GM23248 (cell line): ENCODE results near the gene TMEM184B. TPM values are rescaled to one million over a fixed set of nuclear protein-coding genes. Genes with fewer than 3 reads are reported as not detected.

ENCODE experiments used
- DNase-seq: peaks from one replicate; pipeline ENCODE4 v3.0.0-alpha.2; 2015
- H2AFZ ChIP-seq: fragments of 200-600 bp; sonication (generic); 2 replicates; pipeline ENCODE4 v1.6.1; 2016; ENCODE audit warnings: antibody characterized with exemption
- H3F3A ChIP-seq: fragments of 200-600 bp; sonication (generic); 2 replicates; pipeline ENCODE4 v1.6.1; 2016; ENCODE audit warnings: mild to moderate bottlenecking, antibody characterized with exemption, mixed run types; ENCODE audit not compliant: insufficient read depth
- H3K27ac ChIP-seq: fragments of 200-600 bp; sonication (generic); 2 replicates; pipeline ENCODE4 v1.5.1; 2016; ENCODE audit warnings: mild to moderate bottlenecking
- H3K27me3 ChIP-seq: fragments of 200-600 bp; sonication (generic); replicated peaks from 2 replicates; pipeline ENCODE4 v1.6.1; 2016; ENCODE audit warnings: mild to moderate bottlenecking; ENCODE audit not compliant: insufficient read depth
- H3K36me3 ChIP-seq: fragments of 200-600 bp; sonication (generic); 2 replicates; pipeline ENCODE4 v1.6.1; 2016; ENCODE audit warnings: low read depth, mild to moderate bottlenecking
- H3K4me1 ChIP-seq: fragments of 200-600 bp; sonication (generic); 2 replicates; pipeline ENCODE4 v1.6.1; 2016; ENCODE audit warnings: mild to moderate bottlenecking; ENCODE audit not compliant: insufficient read depth
- H3K4me2 ChIP-seq: fragments of 200-600 bp; sonication (generic); one replicate; pipeline ENCODE4 v1.6.1; 2016; ENCODE audit warnings: mild to moderate bottlenecking; ENCODE audit not compliant: unreplicated experiment
- H3K4me3 ChIP-seq: fragments of 200-600 bp; sonication (generic); 2 replicates; pipeline ENCODE4 v1.5.1; 2016; ENCODE audit warnings: mild to moderate bottlenecking
- H3K79me2 ChIP-seq: fragments of 200-600 bp; sonication (generic); 2 replicates; pipeline ENCODE4 v1.6.1; 2016; ENCODE audit warnings: mild to moderate bottlenecking; ENCODE audit not compliant: insufficient read depth
- H3K9ac ChIP-seq: fragments of 200-600 bp; sonication (generic); 2 replicates; pipeline ENCODE4 v1.6.1; 2016; ENCODE audit warnings: mild to moderate bottlenecking
- H3K9me2 ChIP-seq: fragments of 200-600 bp; sonication (generic); 2 replicates; pipeline ENCODE4 v1.6.1; 2016; ENCODE audit warnings: mixed run types, mild to moderate bottlenecking, moderate library complexity; ENCODE audit not compliant: insufficient read depth
- H3K9me3 ChIP-seq: fragments of 200-600 bp; sonication (generic); one replicate; pipeline ENCODE4 v1.6.1; 2017; ENCODE audit warnings: low read depth
- H4K20me1 ChIP-seq: fragments of 200-600 bp; sonication (generic); 2 replicates; pipeline ENCODE4 v1.6.0; 2016; ENCODE audit not compliant: insufficient read depth
- EZH2 ChIP-seq: fragments of 200-600 bp; sonication (generic); IDR thresholded peaks from 2 replicates; pipeline ENCODE4 v1.6.1; 2018; ENCODE audit warnings: antibody characterized with exemption, mild to moderate bottlenecking; ENCODE audit not compliant: insufficient read depth, poor library complexity, severe bottlenecking
- EZH2phosphoT487 ChIP-seq: fragments of 200-600 bp; sonication (generic); IDR thresholded peaks from 2 replicates; pipeline ENCODE4 v1.6.1; 2018; ENCODE audit warnings: antibody characterized with exemption, moderate library complexity, mild to moderate bottlenecking, low read depth; ENCODE audit not compliant: insufficient read depth
- WGBS, 2 experiments: methylation state at CpG; one replicate each; pipeline ENCODE4 v1.1.6; 2015 to 2017; ENCODE audit warnings: low lambda C conversion rate in 2 of 2, low coverage in 1 of 2; ENCODE audit errors: missing lambda C conversion rate in 2 of 2; 5-methylcytosine and 5-hydroxymethylcytosine counted together
- in situ Hi-C: fragments of 300-500 bp; cut with MboI; formaldehyde crosslinking; loops from 2 replicates; pipeline ENCODE4 v1.15.0; 2020
- polyA plus RNA-seq: library from polyadenylated mRNA; unstranded; fragments of >200 nt; fragmentation: Nextera tagmentation; extraction: Ambion mirVana; gene quantifications from 2 replicates; pipeline ENCODE4 v1.2.1, GENCODE V29; 2016
- total RNA-seq: library from RNA; depleted of rRNA; stranded (reverse); fragments of >200 nt; shearing (Covaris generic); gene quantifications from 2 replicates; pipeline ENCODE4 v1.2.3, GENCODE V29; 2014

Gene TMEM184B
- total and polyA plus RNA-seq, 2 experiments from 2014 or later = 83.7 to 91.0 TPM

DNA sequence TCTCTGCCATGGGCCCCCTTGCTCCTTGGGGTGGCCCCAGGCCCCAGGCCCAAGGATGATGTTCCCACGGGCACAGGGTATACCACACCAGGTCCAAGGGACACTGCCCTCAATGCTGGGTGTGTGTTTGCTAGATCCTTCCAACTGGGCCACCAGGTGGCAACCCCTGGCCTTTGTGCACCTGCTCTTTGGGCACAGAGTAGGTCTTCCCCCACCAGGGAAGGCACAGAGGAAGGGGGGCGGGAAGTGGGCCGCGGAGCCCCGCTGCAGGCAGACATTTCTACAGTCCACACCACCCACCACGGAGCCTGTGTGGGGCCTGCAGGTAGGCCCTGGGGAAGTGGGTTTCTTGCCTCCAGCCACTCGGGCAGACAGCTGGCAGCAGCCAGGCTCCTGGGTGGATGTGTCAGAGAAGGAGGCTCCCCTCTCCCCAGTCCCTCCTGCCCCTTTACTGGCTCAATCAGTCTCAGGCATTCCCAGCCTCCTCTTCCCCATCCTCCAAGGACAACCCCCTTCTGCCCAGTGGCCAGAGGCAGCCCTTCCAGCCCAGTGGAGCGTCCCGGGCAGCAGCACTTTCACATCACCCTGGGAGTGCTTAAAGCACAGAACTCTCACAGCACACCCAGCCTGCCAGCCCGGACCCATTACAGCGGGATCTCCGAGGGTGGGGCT is 49.4 kb downstream of the TMEM184B start:
- Histone ChIP-seq H3K4me3 (no peak overlapping the region), H3F3A (peaks cover 11% of the 10 kb centered on the region; the same call in 1 of the 2 replicates), H3K36me3 (peaks cover 12% of the 10 kb centered on the region; the same call in 1 of the 2 replicates), H3K27ac (no peak overlapping the region), H3K9ac (no peak overlapping the region), H4K20me1 (no peaks in the 10 kb centered on the region), H3K9me2 (no peaks in the 10 kb centered on the region), H3K9me3 (no peaks in the 10 kb centered on the region), H3K4me2 (no peak overlapping the region), H3K4me1 (peaks cover 28% of the 10 kb centered on the region), H3K79me2 (peaks cover 6% of the 10 kb centered on the region; the same call in 1 of the 2 replicates), H3K27me3 (no peaks in the 10 kb centered on the region), H2AFZ (no peak overlapping the region)
- no peak for TF ChIP-seq EZH2phosphoT487
- no peak for TF ChIP-seq EZH2
- DNase-seq = no peak
- in situ Hi-C loops = no loop called here
- 61 to 70% methylated on average over 10 to 11 of the region's 12 CpGs for WGBS, 2 experiments

DNA sequence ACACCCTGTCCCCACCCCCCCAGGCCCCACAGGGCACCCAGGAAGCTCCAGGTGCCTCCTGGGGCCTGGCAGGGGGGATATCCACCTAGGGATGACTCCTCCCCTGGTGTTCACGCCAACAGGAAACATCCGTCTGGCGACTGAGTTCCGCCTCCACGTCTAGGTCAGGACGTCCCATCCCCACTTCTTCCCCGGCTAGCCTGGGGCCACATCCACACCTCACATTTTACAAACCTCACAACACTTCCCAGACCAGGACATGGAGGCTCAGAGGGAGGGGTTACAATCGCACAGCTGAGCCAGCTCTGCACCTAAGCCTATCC is 50.1 kb downstream of the TMEM184B start:
- peaks cover 12% of the 10 kb centered on the region; the same call in 1 of the 2 replicates for H3K36me3 ChIP-seq
- peaks cover 10% of the 10 kb centered on the region for H3F3A ChIP-seq
- no peak overlapping the region for H3K4me3 ChIP-seq
- H3K9me3 ChIP-seq = no peaks in the 10 kb centered on the region
- no peak overlapping the region for H3K9ac ChIP-seq
- no peak overlapping the region for H2AFZ ChIP-seq
- peaks cover 28% of the 10 kb centered on the region for H3K4me1 ChIP-seq
- H3K4me2 ChIP-seq = no peak overlapping the region
- H3K27ac ChIP-seq = no peak overlapping the region
- no peaks in the 10 kb centered on the region for H4K20me1 ChIP-seq
- no peak for DNase-seq
- H3K9me2 ChIP-seq = no peaks in the 10 kb centered on the region
- H3K27me3 ChIP-seq = no peaks in the 10 kb centered on the region
- WGBS, 2 experiments = 73 to 82% methylated on average over 8 of the region's 8 CpGs
- in situ Hi-C loops = no loop called here
- peaks cover 6% of the 10 kb centered on the region; the same call in 1 of the 2 replicates for H3K79me2 ChIP-seq
- TF ChIP-seq EZH2 = no peak

GRCh38 chr22:38221908-38222796 is 50.7 kb downstream of the TMEM184B start:
- no peak overlapping the region for H3K4me3 ChIP-seq
- H3K79me2 ChIP-seq = peaks cover under 1% of the 10 kb centered on the region; the same call in 1 of the 2 replicates
- no peaks in the 10 kb centered on the region for H4K20me1 ChIP-seq
- DNase-seq = no peak
- WGBS, 2 experiments = 86 to 89% methylated on average over 20 to 22 of the region's 25 CpGs
- H3K36me3 ChIP-seq = peaks cover 12% of the 10 kb centered on the region; the same call in 1 of the 2 replicates
- peaks cover 31% of the 10 kb centered on the region for H3K4me1 ChIP-seq
- H3K27me3 ChIP-seq = no peaks in the 10 kb centered on the region
- H3K4me2 ChIP-seq = no peak overlapping the region
- H3F3A ChIP-seq = peaks cover 15% of the 10 kb centered on the region
- in situ Hi-C loops = no loop called here
- H3K9ac ChIP-seq = no peak overlapping the region
- no peaks in the 10 kb centered on the region for H3K9me3 ChIP-seq
- H2AFZ ChIP-seq = no peak overlapping the region
- no peak overlapping the region for H3K27ac ChIP-seq
- TF ChIP-seq EZH2 (no peak), EZH2phosphoT487 (no peak)
- no peaks in the 10 kb centered on the region for H3K9me2 ChIP-seq

GRCh38 chr22:38221407-38221806 is 51.4 kb downstream of the TMEM184B start:
- no peak overlapping the region for H3K9ac ChIP-seq
- H3K36me3 ChIP-seq = peaks cover 13% of the 10 kb centered on the region; the same call in 1 of the 2 replicates
- peaks cover 31% of the 10 kb centered on the region for H3K4me1 ChIP-seq
- no peak overlapping the region for H3K4me2 ChIP-seq
- H3K27me3 ChIP-seq = no peaks in the 10 kb centered on the region
- H3K79me2 ChIP-seq = no peaks in the 10 kb centered on the region; the same call in 1 of the 2 replicates
- no peak overlapping the region for H3K4me3 ChIP-seq
- no peak overlapping the region for H3K27ac ChIP-seq
- no peak for DNase-seq
- 93 to 95% methylated on average over 21 to 22 of the region's 22 CpGs for WGBS, 2 experiments
- in situ Hi-C loops = no loop called here
- H2AFZ ChIP-seq = no peak overlapping the region
- no peaks in the 10 kb centered on the region for H3K9me3 ChIP-seq
- H3K9me2 ChIP-seq = no peaks in the 10 kb centered on the region
- no peaks in the 10 kb centered on the region for H4K20me1 ChIP-seq
- peaks cover 20% of the 10 kb centered on the region for H3F3A ChIP-seq
- no peak for TF ChIP-seq EZH2
- no peak for TF ChIP-seq EZH2phosphoT487
